GM12878 (cell line): ENCODE results near the gene SLC37A1. TPM values are rescaled to one million over a fixed set of nuclear protein-coding genes. Genes with fewer than 3 reads are reported as not detected.

Experiments
- BACH1 ChIP-seq: fragments of 450-650 bp; IDR thresholded peaks from 2 replicates; pipeline ENCODE4 v1.6.1; 2017; ENCODE audit warnings: mild to moderate bottlenecking, borderline replicate concordance
- BCL11A ChIP-seq: IDR thresholded peaks from 2 replicates; pipeline ENCODE4 v1.6.1; 2011; ENCODE audit warnings: low read depth, low read length
- CBFB ChIP-seq: IDR thresholded peaks from 2 replicates; pipeline ENCODE4 v1.6.1; 2016; ENCODE audit warnings: antibody characterized with exemption, low read depth
- CHD4 ChIP-seq: fragments of 200-600 bp; sonication (generic); IDR thresholded peaks from 2 replicates; pipeline ENCODE4 v1.6.1; 2016; ENCODE audit warnings: mild to moderate bottlenecking
- EED ChIP-seq: sonication (generic); IDR thresholded peaks from 2 replicates; pipeline ENCODE4 v1.6.1; 2016; ENCODE audit warnings: antibody characterized with exemption, low read depth
- ESRRA ChIP-seq: IDR thresholded peaks from 2 replicates; pipeline ENCODE4 v1.6.1; 2012; ENCODE audit warnings: mild to moderate bottlenecking, low read length, improper control_type of control experiment
- GABPA ChIP-seq: IDR thresholded peaks from 2 replicates; pipeline ENCODE4 v1.6.1; 2014; ENCODE audit warnings: antibody characterized with exemption, low read depth, mild to moderate bottlenecking, inconsistent platforms
- JUNB ChIP-seq: IDR thresholded peaks from 2 replicates; pipeline ENCODE4 v1.6.1; 2016; ENCODE audit warnings: antibody characterized with exemption, mild to moderate bottlenecking
- KDM1A ChIP-seq: fragments of 200-600 bp; sonication (generic); IDR thresholded peaks from 2 replicates; pipeline ENCODE4 v1.6.1; 2016; ENCODE audit warnings: borderline replicate concordance
- NBN ChIP-seq: fragments of 450-650 bp; IDR thresholded peaks from 2 replicates; pipeline ENCODE4 v1.6.1; 2016
- PBX3 ChIP-seq: IDR thresholded peaks from 2 replicates; pipeline ENCODE4 v1.6.1; 2011; ENCODE audit warnings: mild to moderate bottlenecking, low read depth, low read length, moderate library complexity; ENCODE audit not compliant: insufficient replicate concordance
- SREBF1 ChIP-seq: IDR thresholded peaks from 2 replicates; pipeline ENCODE4 v1.6.1; 2012; ENCODE audit warnings: mild to moderate bottlenecking, low read length
- TCF12 ChIP-seq: IDR thresholded peaks from 2 replicates; pipeline ENCODE4 v1.6.1; 2011; ENCODE audit warnings: low read depth, mild to moderate bottlenecking, low read length
- TCF3 ChIP-seq: IDR thresholded peaks from 2 replicates; pipeline ENCODE4 v1.6.1; 2012; ENCODE audit warnings: low read depth, mild to moderate bottlenecking, low read length, borderline replicate concordance; ENCODE audit not compliant: insufficient read depth
- ZBED1 ChIP-seq: IDR thresholded peaks from 2 replicates; pipeline ENCODE4 v1.6.1; 2016; ENCODE audit warnings: borderline replicate concordance
- ZSCAN29 ChIP-seq: fragments of 450-650 bp; IDR thresholded peaks from 2 replicates; pipeline ENCODE4 v1.6.1; 2017; ENCODE audit warnings: mild to moderate bottlenecking, moderate library complexity
- polyA plus RNA-seq, 11 experiments: library from polyadenylated mRNA; depleted of rRNA in 4 of 11; unstranded in 6 of 11; stranded (reverse) in 5 of 11; fragments of >200 nt; fragmentation: Nextera tagmentation in 4 of 11; fragmentation: Illumina TruSeq in 1 of 11; extraction: Ambion mirVana in 4 of 11; extraction: Trizol in 1 of 11; gene quantifications; 1 replicate in 1 of 11; 2 replicates in 10 of 11; pipeline versions ENCODE4 v1.2.1 to v1.2.3, GENCODE V29; 2011 to 2016; ENCODE audit warnings: inconsistent platforms in 2 of 11, missing spikeins in 2 of 11, low read depth in 1 of 11
- total RNA-seq, 4 experiments: library from RNA; depleted of rRNA in 3 of 4; stranded (reverse); fragments of >200 nt in 3 of 4; fragmentation: Illumina TruSeq in 1 of 4; extraction: Trizol in 1 of 4; gene quantifications; 2 replicates each; pipeline versions ENCODE4 v1.2.1 to v1.2.3, GENCODE V29; 2013 to 2021
- TF ChIP-seq, protein P1 (sequence below): IDR thresholded peaks from 2 replicates; pipeline ENCODE4 v1.6.1; 2011; ENCODE audit warnings: low read depth, mild to moderate bottlenecking, low read length, moderate library complexity, borderline replicate concordance; ENCODE audit errors: extremely low read depth
- TF ChIP-seq, protein P2 (sequence below), 3 experiments: IDR thresholded peaks in 2 of 3; conservative IDR thresholded peaks in 1 of 3; 2 replicates each; pipeline ENCODE4 v1.5.1; 2011; ENCODE audit warnings: low read depth in 3 of 3, low read length in 3 of 3, mild to moderate bottlenecking in 3 of 3, control low read depth in 2 of 3, moderate library complexity in 2 of 3, inconsistent platforms in 1 of 3, mixed read lengths in 1 of 3; ENCODE audit not compliant: control insufficient read depth in 2 of 3, insufficient read depth in 1 of 3; ENCODE audit errors: extremely low read depth in 1 of 3
- TF ChIP-seq, protein P3 (sequence below): IDR thresholded peaks from 2 replicates; pipeline ENCODE4 v1.6.1; 2011; ENCODE audit warnings: borderline replicate concordance, low read depth, mild to moderate bottlenecking, moderate library complexity, low read length; ENCODE audit not compliant: insufficient read depth, poor library complexity, severe bottlenecking
- TF ChIP-seq, protein P4 (sequence below): fragments of 450-650 bp; conservative IDR thresholded peaks from 2 replicates; pipeline ENCODE4 v1.6.1; 2017; ENCODE audit warnings: mild to moderate bottlenecking, moderate library complexity
- TF ChIP-seq, protein P5 (sequence below): fragments of 450-650 bp; IDR thresholded peaks from 2 replicates; pipeline ENCODE4 v1.6.1; 2017; ENCODE audit warnings: mild to moderate bottlenecking

The SLC37A1 gene
- total and polyA plus RNA-seq, 10 of the 15 experiments (the other 5 are each of a cell fraction or from before 2014, with no cell fraction given), result 1.1 to 35.5 (median 24.4) TPM

GRCh38 chr21:42534421-42535378 lies 21.0 kb downstream of the SLC37A1 start (continued):
- TF ChIP-seq PBX3 (peak; percentile 92), SREBF1 (no peak), ZBED1 (peak; percentile 72; the same call in 1 of the 2 replicates), KDM1A (no peak), NBN (peak; percentile 96), TCF12 (peak; percentile 94), ESRRA (no peak), BACH1 (peak; percentile 31; the same call in 1 of the 2 replicates), BCL11A (peak; percentile 64; the same call in 1 of the 2 replicates), ZSCAN29 (no peak), CBFB (0 out of 2 replicates have a peak, but pooled peaks have one; percentile 40), GABPA (no peak), EED (no peak; the same call in 1 of the 2 replicates), JUNB (peak; percentile 64), TCF3 (peak; percentile 83; the same call in 1 of the 2 replicates), CHD4 (no peak)
- TF ChIP-seq, protein P1, sequence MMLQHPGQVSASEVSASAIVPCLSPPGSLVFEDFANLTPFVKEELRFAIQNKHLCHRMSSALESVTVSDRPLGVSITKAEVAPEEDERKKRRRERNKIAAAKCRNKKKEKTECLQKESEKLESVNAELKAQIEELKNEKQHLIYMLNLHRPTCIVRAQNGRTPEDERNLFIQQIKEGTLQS, result no peak
- TF ChIP-seq, protein P2, sequence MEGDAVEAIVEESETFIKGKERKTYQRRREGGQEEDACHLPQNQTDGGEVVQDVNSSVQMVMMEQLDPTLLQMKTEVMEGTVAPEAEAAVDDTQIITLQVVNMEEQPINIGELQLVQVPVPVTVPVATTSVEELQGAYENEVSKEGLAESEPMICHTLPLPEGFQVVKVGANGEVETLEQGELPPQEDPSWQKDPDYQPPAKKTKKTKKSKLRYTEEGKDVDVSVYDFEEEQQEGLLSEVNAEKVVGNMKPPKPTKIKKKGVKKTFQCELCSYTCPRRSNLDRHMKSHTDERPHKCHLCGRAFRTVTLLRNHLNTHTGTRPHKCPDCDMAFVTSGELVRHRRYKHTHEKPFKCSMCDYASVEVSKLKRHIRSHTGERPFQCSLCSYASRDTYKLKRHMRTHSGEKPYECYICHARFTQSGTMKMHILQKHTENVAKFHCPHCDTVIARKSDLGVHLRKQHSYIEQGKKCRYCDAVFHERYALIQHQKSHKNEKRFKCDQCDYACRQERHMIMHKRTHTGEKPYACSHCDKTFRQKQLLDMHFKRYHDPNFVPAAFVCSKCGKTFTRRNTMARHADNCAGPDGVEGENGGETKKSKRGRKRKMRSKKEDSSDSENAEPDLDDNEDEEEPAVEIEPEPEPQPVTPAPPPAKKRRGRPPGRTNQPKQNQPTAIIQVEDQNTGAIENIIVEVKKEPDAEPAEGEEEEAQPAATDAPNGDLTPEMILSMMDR (IDR thresholded peaks at IDR 0.05 in 2 of 3, conservative IDR thresholded peaks at IDR 0.05 in 1 of 3; ENCODE audit: control insufficient read depth in 2 of 3, extremely low read depth in 1 of 3, insufficient read depth in 1 of 3, low read depth in 3 of 3, low read length in 3 of 3), result no peak
- TF ChIP-seq, protein P3, sequence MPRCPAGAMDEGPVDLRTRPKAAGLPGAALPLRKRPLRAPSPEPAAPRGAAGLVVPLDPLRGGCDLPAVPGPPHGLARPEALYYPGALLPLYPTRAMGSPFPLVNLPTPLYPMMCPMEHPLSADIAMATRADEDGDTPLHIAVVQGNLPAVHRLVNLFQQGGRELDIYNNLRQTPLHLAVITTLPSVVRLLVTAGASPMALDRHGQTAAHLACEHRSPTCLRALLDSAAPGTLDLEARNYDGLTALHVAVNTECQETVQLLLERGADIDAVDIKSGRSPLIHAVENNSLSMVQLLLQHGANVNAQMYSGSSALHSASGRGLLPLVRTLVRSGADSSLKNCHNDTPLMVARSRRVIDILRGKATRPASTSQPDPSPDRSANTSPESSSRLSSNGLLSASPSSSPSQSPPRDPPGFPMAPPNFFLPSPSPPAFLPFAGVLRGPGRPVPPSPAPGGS, result no peak
- TF ChIP-seq, protein P4, sequence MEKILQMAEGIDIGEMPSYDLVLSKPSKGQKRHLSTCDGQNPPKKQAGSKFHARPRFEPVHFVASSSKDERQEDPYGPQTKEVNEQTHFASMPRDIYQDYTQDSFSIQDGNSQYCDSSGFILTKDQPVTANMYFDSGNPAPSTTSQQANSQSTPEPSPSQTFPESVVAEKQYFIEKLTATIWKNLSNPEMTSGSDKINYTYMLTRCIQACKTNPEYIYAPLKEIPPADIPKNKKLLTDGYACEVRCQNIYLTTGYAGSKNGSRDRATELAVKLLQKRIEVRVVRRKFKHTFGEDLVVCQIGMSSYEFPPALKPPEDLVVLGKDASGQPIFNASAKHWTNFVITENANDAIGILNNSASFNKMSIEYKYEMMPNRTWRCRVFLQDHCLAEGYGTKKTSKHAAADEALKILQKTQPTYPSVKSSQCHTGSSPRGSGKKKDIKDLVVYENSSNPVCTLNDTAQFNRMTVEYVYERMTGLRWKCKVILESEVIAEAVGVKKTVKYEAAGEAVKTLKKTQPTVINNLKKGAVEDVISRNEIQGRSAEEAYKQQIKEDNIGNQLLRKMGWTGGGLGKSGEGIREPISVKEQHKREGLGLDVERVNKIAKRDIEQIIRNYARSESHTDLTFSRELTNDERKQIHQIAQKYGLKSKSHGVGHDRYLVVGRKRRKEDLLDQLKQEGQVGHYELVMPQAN, result no peak; the same call in 1 of the 2 replicates
- TF ChIP-seq, protein P5, sequence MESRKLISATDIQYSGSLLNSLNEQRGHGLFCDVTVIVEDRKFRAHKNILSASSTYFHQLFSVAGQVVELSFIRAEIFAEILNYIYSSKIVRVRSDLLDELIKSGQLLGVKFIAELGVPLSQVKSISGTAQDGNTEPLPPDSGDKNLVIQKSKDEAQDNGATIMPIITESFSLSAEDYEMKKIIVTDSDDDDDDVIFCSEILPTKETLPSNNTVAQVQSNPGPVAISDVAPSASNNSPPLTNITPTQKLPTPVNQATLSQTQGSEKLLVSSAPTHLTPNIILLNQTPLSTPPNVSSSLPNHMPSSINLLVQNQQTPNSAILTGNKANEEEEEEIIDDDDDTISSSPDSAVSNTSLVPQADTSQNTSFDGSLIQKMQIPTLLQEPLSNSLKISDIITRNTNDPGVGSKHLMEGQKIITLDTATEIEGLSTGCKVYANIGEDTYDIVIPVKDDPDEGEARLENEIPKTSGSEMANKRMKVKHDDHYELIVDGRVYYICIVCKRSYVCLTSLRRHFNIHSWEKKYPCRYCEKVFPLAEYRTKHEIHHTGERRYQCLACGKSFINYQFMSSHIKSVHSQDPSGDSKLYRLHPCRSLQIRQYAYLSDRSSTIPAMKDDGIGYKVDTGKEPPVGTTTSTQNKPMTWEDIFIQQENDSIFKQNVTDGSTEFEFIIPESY, result no peak
